Measurements from ENCODE around the gene IRF5.

DNA sequence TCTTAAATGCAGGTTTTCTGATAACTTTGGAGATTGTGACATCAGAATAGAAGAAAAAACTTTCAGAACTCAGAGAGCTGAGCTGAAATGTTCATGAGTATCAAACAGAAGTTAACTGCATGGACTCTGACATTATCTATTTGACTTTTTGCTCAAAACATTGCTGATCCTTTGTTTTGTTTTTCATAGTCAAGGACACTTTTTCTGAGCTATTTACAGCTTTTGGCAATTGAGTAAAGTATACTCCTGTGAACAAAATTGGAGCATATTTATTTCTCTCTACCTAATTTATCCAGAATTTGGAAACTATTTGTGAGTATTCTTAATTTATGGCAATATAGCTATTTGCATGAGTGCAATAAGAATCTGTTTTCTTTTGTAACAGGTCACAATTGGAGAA, 38.3 kb upstream of the IRF5 start:
- TF ChIP-seq CTCF (conservative IDR thresholded peaks at IDR 0.05; ENCODE audit: low read depth, low read length) (no peak), EZH2 (IDR thresholded peaks at IDR 0.05; ENCODE audit: borderline replicate concordance, low read depth, low read length, poor library complexity, severe bottlenecking) (no peak)
